ENCODE results near the gene AGTRAP.

The AGTRAP gene

GRCh38 chr1:11705596-11705995 lies 30.3 kb upstream of the AGTRAP start:
- Histone ChIP-seq H4K20me1 (ENCODE audit: insufficient read depth) (no peaks in the 10 kb centered on the region), H3K36me3 (ENCODE audit: insufficient read depth) (no peaks in the 10 kb centered on the region), H3K27ac (no peak overlapping the region), H3K4me3 (IDR thresholded peaks at IDR 0.05; ENCODE audit: insufficient read depth, low read depth, low read length) (no peak overlapping the region), H2AFZ (ENCODE audit: low read depth) (no peak overlapping the region), H3K79me2 (ENCODE audit: insufficient read depth, low read depth) (no peaks in the 10 kb centered on the region), H3K9ac (no peak overlapping the region), H3K4me2 (no peak overlapping the region), H3K27me3 (ENCODE audit: insufficient read depth, low read depth) (peaks cover 80% of the 10 kb centered on the region), H3K4me1 (ENCODE audit: low read depth, poor library complexity, severe bottlenecking) (no peaks in the 10 kb centered on the region)
- no peak for TF ChIP-seq CTCF (conservative IDR thresholded peaks at IDR 0.05; ENCODE audit: low read depth, low read length)

- Histone ChIP-seq H4K20me1 (ENCODE audit: insufficient read depth) (no peaks in the 10 kb centered on the region), H3K4me1 (ENCODE audit: low read depth, poor library complexity, severe bottlenecking) (no peaks in the 10 kb centered on the region), H3K4me3 (IDR thresholded peaks at IDR 0.05; ENCODE audit: insufficient read depth, low read depth, low read length) (no peak overlapping the region), H3K27me3 (ENCODE audit: insufficient read depth, low read depth) (peaks cover 76% of the 10 kb centered on the region), H3K27ac (no peak overlapping the region), H3K79me2 (ENCODE audit: insufficient read depth, low read depth) (no peaks in the 10 kb centered on the region), H3K36me3 (ENCODE audit: insufficient read depth) (no peaks in the 10 kb centered on the region), H3K4me2 (no peak overlapping the region), H3K9ac (no peak overlapping the region), H2AFZ (ENCODE audit: low read depth) (no peak overlapping the region)
- no peak for TF ChIP-seq CTCF (conservative IDR thresholded peaks at IDR 0.05; ENCODE audit: low read depth, low read length)
These were observed 29.6 kb upstream of the AGTRAP start for GRCh38 chr1:11706292-11706691.

GRCh38 chr1:11707621-11708276 lies 28.2 kb upstream of the AGTRAP start:
- Histone ChIP-seq H3K9ac (no peak overlapping the region), H3K4me3 (IDR thresholded peaks at IDR 0.05; ENCODE audit: insufficient read depth, low read depth, low read length) (no peak overlapping the region), H3K79me2 (ENCODE audit: insufficient read depth, low read depth) (no peaks in the 10 kb centered on the region), H2AFZ (ENCODE audit: low read depth) (no peak overlapping the region), H3K4me1 (ENCODE audit: low read depth, poor library complexity, severe bottlenecking) (no peaks in the 10 kb centered on the region), H3K27me3 (ENCODE audit: insufficient read depth, low read depth) (peaks cover 77% of the 10 kb centered on the region), H3K36me3 (ENCODE audit: insufficient read depth) (no peaks in the 10 kb centered on the region), H3K27ac (no peak overlapping the region), H3K4me2 (no peak overlapping the region), H4K20me1 (ENCODE audit: insufficient read depth) (no peaks in the 10 kb centered on the region)
- no peak for TF ChIP-seq CTCF (conservative IDR thresholded peaks at IDR 0.05; ENCODE audit: low read depth, low read length)

- TF ChIP-seq CTCF (conservative IDR thresholded peaks at IDR 0.05; ENCODE audit: low read depth, low read length): no peak
These were observed 27.2 kb upstream of the AGTRAP start for GRCh38 chr1:11708554-11709350.

More at GRCh38 chr1:11708554-11709350, 27.2 kb upstream of the AGTRAP start:
- Histone ChIP-seq H3K9ac (no peak overlapping the region), H4K20me1 (ENCODE audit: insufficient read depth) (no peaks in the 10 kb centered on the region), H3K4me1 (ENCODE audit: low read depth, poor library complexity, severe bottlenecking) (no peaks in the 10 kb centered on the region), H3K4me3 (IDR thresholded peaks at IDR 0.05; ENCODE audit: insufficient read depth, low read depth, low read length) (no peak overlapping the region), H3K27ac (no peak overlapping the region), H2AFZ (ENCODE audit: low read depth) (no peak overlapping the region), H3K4me2 (no peak overlapping the region), H3K36me3 (ENCODE audit: insufficient read depth) (no peaks in the 10 kb centered on the region), H3K79me2 (ENCODE audit: insufficient read depth, low read depth) (no peaks in the 10 kb centered on the region), H3K27me3 (ENCODE audit: insufficient read depth, low read depth) (peaks cover 78% of the 10 kb centered on the region)

Data from KMS-11 (cell line).